ENCODE measurements around the gene SLC6A7.

- TF ChIP-seq CTCF (IDR thresholded peaks at IDR 0.05 in 4 of 5, conservative IDR thresholded peaks at IDR 0.05 in 1 of 5) (no peak), POLR2A (IDR thresholded peaks at IDR 0.05) (no peak)
These were observed 30.1 kb upstream of the SLC6A7 start for GRCh38 chr5:150159741-150160179.

All from gastrocnemius medialis (tissue), 4 donors.